Effector memory CD4-positive, alpha-beta T cell (primary cell): Measurements from ENCODE around the gene GDPGP1.

Source experiments
- DNase-seq, 3 donors: peaks; one replicate each; pipeline ENCODE4 v3.0.0-alpha.2; 2020
- H3K27ac ChIP-seq: 2 replicates; pipeline ENCODE4 v1.7.0; 2013; ENCODE audit warnings: mild to moderate bottlenecking, low read length, moderate library complexity; ENCODE audit not compliant: insufficient read depth, poor library complexity, severe bottlenecking
- H3K27me3 ChIP-seq: replicated peaks from 2 replicates; pipeline ENCODE4 v1.7.0; 2013; ENCODE audit warnings: mild to moderate bottlenecking, low read length; ENCODE audit not compliant: insufficient read depth, control insufficient read depth, poor library complexity, severe bottlenecking
- H3K36me3 ChIP-seq: 2 replicates; pipeline ENCODE4 v1.7.0; 2013; ENCODE audit warnings: mild to moderate bottlenecking, low read length, moderate library complexity; ENCODE audit not compliant: control insufficient read depth, insufficient read depth
- H3K4me1 ChIP-seq: 2 replicates; pipeline ENCODE4 v1.7.0; 2013; ENCODE audit warnings: low read length, mild to moderate bottlenecking; ENCODE audit not compliant: control insufficient read depth, insufficient read depth, poor library complexity, severe bottlenecking
- H3K4me3 ChIP-seq: 2 replicates; pipeline ENCODE4 v1.7.0; 2013; ENCODE audit warnings: low read length, low read depth, mild to moderate bottlenecking; ENCODE audit not compliant: insufficient read depth, poor library complexity, severe bottlenecking
- H3K9me3 ChIP-seq: 2 replicates; pipeline ENCODE4 v1.7.0; 2013; ENCODE audit warnings: mild to moderate bottlenecking, low read length, moderate library complexity; ENCODE audit not compliant: control insufficient read depth

GDPGP1 gene

GRCh38 chr15:90294601-90295269 lies 60.7 kb downstream of the GDPGP1 start:
- H3K9me3 ChIP-seq, result no peaks in the 10 kb centered on the region
- H3K4me3 ChIP-seq, result no peak overlapping the region
- no peak for DNase-seq
- no peaks in the 10 kb centered on the region for H3K4me1 ChIP-seq
- H3K27me3 ChIP-seq, result no peaks in the 10 kb centered on the region
- H3K27ac ChIP-seq, result no peak overlapping the region
- H3K36me3 ChIP-seq, result no peaks in the 10 kb centered on the region

GRCh38 chr15:90295270-90295648 lies 61.2 kb downstream of the GDPGP1 start:
- Histone ChIP-seq H3K36me3 (no peaks in the 10 kb centered on the region), H3K4me1 (no peaks in the 10 kb centered on the region), H3K27ac (no peak overlapping the region), H3K4me3 (no peak overlapping the region), H3K9me3 (no peaks in the 10 kb centered on the region), H3K27me3 (no peaks in the 10 kb centered on the region)
- no peak for DNase-seq
